Left ventricle myocardium superior (tissue), 1 donor: ENCODE measurements around the gene PDGFA. TPM values are rescaled to one million over a fixed set of nuclear protein-coding genes. Genes with fewer than 3 reads are reported as not detected.
"Not testable (repeated sequence)": the region's sequence is repeated elsewhere in the genome, so short reads cannot be mapped to it uniquely, and the experiment has no call there.

Experiments
- ATAC-seq: fragments of 200-7000 bp; cut with Tn5 transposase; one replicate; pipeline ENCODE4 v1.9.1; 2020; ENCODE audit warnings: mild to moderate bottlenecking, moderate library complexity
- DNase-seq: peaks from one replicate; pipeline ENCODE4 v3.0.0-alpha.2; 2020
- intact Hi-C: fragments of 100-400 bp; cut with micrococcal nuclease; formaldehyde crosslinking; loops from one replicate; pipeline ENCODE4 v1.11.0; 2022
- total RNA-seq: library from RNA; stranded (reverse); fragmentation: NEBNext Ultra II Directional; extraction: Animal tissue kit (Norgen Biotek cat#: 25700); gene quantifications from one replicate; pipeline ENCODE4 v1.2.1, GENCODE V29; 2021
- donor health status: DM: no; HTN: yes; CAD: no; lungs with severe emphysema.

The PDGFA gene
- total RNA-seq, 1 donor from 2014 or later: 32.7 TPM

- intact Hi-C loops: no loop called here
- DNase-seq (no peak), ATAC-seq (no peak)
These were observed 33.4 kb upstream of the PDGFA start for GRCh38 chr7:552868-553635.

GRCh38 chr7:552151-552867 is 32.7 kb upstream of the PDGFA start:
- DNase-seq, ATAC-seq, intact Hi-C loops: not testable (repeated sequence)

DNA sequence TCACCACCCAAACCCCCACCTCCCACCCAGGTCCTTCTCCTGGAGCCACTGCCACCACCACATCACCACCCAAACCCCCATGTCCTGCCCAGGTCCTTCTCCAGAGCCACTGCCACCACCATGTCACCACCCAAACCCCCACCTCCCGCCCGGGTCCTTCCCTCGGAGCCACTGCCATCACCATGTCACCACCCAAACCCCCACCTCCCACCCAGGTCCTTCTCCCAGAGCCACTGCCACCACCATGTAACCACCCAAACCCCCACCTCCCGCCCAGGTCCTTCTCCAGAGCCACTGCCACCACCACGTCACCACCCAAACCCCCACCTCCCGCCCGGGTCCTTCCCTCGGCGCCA is 31.9 kb upstream of the PDGFA start:
- ATAC-seq, DNase-seq, intact Hi-C loops: not testable (repeated sequence)

DNA sequence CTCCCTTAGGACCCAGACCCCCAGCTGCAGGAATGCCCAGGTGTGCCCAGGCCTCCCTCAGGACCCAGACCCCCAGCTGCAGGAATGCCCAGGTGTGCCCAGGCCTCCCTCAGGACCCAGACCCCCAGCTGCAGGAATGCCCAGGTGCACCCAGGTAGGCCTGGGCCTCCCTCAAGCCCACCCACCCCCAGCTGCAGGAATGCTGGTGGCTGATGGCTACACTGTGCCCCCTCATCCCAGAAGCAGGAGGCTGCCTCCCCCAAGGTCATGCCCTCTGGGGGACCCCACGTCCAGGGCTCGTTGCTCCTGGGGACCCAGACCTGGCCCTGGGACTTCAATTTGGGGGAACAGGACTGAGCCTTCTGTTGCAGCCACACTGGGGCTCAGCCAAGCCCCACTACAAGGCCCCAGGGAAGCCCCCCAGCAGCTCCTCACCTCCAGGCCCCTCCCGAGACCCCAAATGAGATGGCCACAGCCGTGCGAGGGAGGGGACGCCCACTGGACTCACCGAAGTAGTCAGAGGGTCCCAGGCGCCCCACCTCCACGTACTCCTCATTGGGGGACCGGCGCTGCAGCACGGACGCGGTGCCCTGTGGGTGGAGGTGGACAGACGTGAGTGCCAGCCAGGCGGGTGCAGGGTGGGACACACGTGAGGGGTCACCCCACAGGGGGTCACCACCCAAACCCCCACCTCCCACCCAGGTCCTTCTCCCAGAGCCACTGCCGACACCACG is 31.4 kb upstream of the PDGFA start:
- intact Hi-C loops: no loop called here
- DNase-seq: no peak
- ATAC-seq: no peak

- DNase-seq (no peak), ATAC-seq (no peak)
- intact Hi-C loops: no loop called here
These were observed 30.4 kb upstream of the PDGFA start for GRCh38 chr7:549891-550625.

DNA sequence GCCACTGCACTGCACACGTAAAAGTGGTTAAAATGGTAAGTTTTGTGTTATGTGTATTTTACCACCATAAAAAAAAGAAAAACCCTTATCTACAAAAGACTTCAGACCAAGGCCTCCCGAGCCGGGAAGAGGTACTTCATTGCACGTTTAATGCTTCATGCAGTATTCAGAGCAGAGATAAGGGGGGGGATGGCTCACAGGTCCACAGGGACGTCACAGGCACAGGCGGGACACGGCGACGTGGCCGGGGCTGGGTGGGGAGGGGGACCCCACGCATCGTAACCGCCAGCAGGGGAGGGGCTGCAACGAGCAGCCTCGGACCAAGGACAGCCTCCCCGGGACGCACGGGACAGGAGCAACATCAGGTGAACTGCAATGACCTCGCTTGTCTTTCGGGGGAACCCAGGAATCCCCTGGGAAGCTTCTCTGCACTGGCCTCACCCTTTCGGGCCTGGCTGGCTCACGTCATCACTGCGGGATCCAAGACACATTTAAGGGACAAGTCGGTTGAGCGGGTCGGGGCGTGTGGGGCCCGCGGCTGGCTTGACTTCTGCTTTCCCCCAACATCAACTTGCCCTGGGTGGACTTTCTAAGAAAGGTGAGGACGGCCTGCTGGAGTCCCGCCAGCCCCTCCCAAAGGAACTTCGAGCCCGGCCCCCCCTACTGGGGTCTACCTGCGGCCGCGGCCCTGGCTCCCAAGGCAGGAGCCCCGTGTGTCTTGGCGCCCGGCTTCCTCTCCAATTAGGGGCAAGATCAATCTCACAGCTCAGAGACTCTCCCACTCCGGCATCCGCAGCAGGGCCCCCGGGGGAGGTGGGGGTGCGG is 29.6 kb upstream of the PDGFA start:
- intact Hi-C loops: no loop called here
- DNase-seq (no peak), ATAC-seq (no peak)

GRCh38 chr7:548401-548800 is 28.8 kb upstream of the PDGFA start:
- ATAC-seq (no peak), DNase-seq (peak; percentile 3)
- intact Hi-C loops: no loop called here

DNA sequence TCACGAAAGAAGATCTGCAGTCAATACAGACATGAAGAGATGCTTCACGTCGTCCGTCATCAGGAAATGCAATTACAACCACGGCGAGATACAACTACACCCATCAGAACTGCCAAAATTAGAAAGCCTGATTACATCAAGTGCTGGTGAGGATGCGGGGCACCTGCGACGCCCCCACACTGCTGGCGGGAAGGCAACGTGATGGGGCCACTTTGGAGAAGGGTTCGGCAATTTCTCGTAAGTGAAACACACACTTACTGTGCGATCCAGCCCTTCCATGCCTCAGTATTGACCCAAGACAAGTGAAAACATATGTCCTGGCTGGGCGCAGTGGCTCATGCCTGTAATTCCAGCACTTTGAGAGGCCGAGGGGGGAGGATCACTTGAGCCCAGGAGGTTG is 25.8 kb upstream of the PDGFA start:
- intact Hi-C loops: no loop called here
- DNase-seq (peak; percentile 14), ATAC-seq (no peak)

GRCh38 chr7:544338-545221 is 24.9 kb upstream of the PDGFA start:
- DNase-seq: peak; percentile 10
- ATAC-seq: no peak
- intact Hi-C loops: no loop called here

DNA sequence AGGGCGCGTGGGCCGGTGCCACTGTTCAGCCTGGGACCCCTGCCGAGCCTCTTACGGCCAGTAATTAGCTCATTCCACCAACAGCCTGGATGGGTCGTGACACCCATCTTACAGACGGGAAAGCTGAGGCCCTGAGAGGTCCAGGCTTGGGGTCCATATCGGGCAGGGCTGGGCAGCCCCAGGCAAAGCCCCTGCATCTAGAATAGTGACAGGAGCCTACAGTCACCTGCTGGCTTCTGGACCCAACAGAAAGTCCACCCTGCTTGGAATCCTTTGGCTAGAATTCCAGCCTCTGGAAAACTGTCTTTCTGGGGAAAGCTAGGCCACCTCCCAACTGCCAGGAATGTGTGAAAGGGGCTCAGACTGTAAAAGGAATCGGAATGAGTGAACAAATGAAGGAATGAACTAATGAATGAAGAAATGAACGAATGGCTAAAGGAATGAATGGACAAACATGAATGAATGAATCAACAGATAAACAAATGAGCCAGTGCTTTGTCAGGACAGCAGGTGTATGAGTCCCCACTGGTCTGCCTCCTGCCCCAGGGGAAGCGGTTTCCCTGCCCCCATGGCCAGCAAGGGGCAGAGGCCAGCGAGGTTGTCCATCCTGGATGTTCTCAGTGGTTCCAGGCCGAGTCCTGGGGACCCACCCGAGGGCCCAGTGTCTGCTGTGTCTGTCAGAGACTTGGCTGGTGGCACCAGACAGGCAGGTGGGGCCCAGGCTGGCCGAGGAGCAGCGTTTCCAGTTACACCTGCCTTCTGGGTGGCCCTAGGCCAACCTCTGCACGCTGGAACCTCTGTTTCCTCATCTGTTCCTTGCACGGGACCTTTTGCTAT is 24.1 kb upstream of the PDGFA start:
- ATAC-seq: no peak
- DNase-seq: peak; percentile 21
- intact Hi-C loops: no loop called here

GRCh38 chr7:542713-543500 is 23.3 kb upstream of the PDGFA start:
- intact Hi-C loops: no loop called here

GRCh38 chr7:542131-542712 is 22.6 kb upstream of the PDGFA start:
- ATAC-seq (no peak), DNase-seq (peak; percentile 23)
- intact Hi-C loops: no loop called here

More at GRCh38 chr7:542713-543500, 23.3 kb upstream of the PDGFA start:
- DNase-seq (peak; percentile 46), ATAC-seq (peak; percentile 55)

- no peak for ATAC-seq
- no peak for DNase-seq
- intact Hi-C loops: no loop called here
These were observed 22.0 kb upstream of the PDGFA start for GRCh38 chr7:541661-542060.

GRCh38 chr7:540997-541396 is 21.4 kb upstream of the PDGFA start:
- no peak for DNase-seq
- no peak for ATAC-seq
- intact Hi-C loops: no loop called here

- no peak for ATAC-seq
- intact Hi-C loops: no loop called here
- no peak for DNase-seq
These were observed 20.9 kb upstream of the PDGFA start for GRCh38 chr7:540579-540978.
